ENCODE results near the gene MRPL33. TPM values are rescaled to one million over a fixed set of nuclear protein-coding genes. Genes with fewer than 3 reads are reported as not detected.

The MRPL33 gene
- total and polyA plus RNA-seq, 2 experiments from 2014 or later, result 80.5 to 310 TPM

GRCh38 chr2:27804146-27804545 lies 32.6 kb downstream of the MRPL33 start:
- no peaks in the 10 kb centered on the region for H3K9me2 ChIP-seq (ENCODE audit: insufficient read depth)
- no peak overlapping the region for H3K4me2 ChIP-seq
- no peak for DNase-seq (ENCODE audit: low spot score)
- H3K9me3 Mint-ChIP-seq, result no peaks in the 10 kb centered on the region
- H3K4me3 Mint-ChIP-seq, result no peak overlapping the region
- H3K4me3 ChIP-seq, result no peak overlapping the region
- no peak overlapping the region for H2AFZ ChIP-seq
- no peaks in the 10 kb centered on the region for H3K4me1 ChIP-seq (ENCODE audit: insufficient read depth)
- no peaks in the 10 kb centered on the region for H3K36me3 Mint-ChIP-seq (ENCODE audit: low read depth)
- no peak overlapping the region for H3K27ac Mint-ChIP-seq
- H3K27ac ChIP-seq (ENCODE audit: low read depth), result no peak overlapping the region
- TF ChIP-seq EZH2phosphoT487 (IDR thresholded peaks at IDR 0.05; ENCODE audit: unreplicated experiment) (no peak), JUNB (IDR thresholded peaks at IDR 0.05; ENCODE audit: unreplicated experiment) (no peak), CTCF (conservative IDR thresholded peaks at IDR 0.05; ENCODE audit: low read depth in 2 of 2) (no peak), CREB1 (CRISPR knock-in tag; IDR thresholded peaks at IDR 0.05; ENCODE audit: low read depth) (no peak), REST (IDR thresholded peaks at IDR 0.05; ENCODE audit: unreplicated experiment) (no peak), NANOG (IDR thresholded peaks at IDR 0.05; ENCODE audit: borderline replicate concordance) (no peak), EZH2 (IDR thresholded peaks at IDR 0.05; ENCODE audit: low read depth, unreplicated experiment) (no peak), ZNF331 (CRISPR knock-in tag; IDR thresholded peaks at IDR 0.05; ENCODE audit: low read depth) (no peak), STAT1 (IDR thresholded peaks at IDR 0.05; ENCODE audit: unreplicated experiment) (no peak), POLR2AphosphoS5 (IDR thresholded peaks at IDR 0.05; ENCODE audit: low read depth) (no peak), ZNF114 (CRISPR knock-in tag; IDR thresholded peaks at IDR 0.05) (no peak), ZNF462 (CRISPR knock-in tag; IDR thresholded peaks at IDR 0.05) (no peak)
- TF ChIP-seq, protein P1, sequence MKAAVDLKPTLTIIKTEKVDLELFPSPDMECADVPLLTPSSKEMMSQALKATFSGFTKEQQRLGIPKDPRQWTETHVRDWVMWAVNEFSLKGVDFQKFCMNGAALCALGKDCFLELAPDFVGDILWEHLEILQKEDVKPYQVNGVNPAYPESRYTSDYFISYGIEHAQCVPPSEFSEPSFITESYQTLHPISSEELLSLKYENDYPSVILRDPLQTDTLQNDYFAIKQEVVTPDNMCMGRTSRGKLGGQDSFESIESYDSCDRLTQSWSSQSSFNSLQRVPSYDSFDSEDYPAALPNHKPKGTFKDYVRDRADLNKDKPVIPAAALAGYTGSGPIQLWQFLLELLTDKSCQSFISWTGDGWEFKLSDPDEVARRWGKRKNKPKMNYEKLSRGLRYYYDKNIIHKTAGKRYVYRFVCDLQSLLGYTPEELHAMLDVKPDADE (IDR thresholded peaks at IDR 0.05), result no peak
- ATAC-seq, result no peak
- no peaks in the 10 kb centered on the region for H3F3A ChIP-seq (replicated peaks; ENCODE audit: low read depth)
- no peaks in the 10 kb centered on the region for H4K20me1 ChIP-seq (replicated peaks; ENCODE audit: insufficient read depth)
- no peaks in the 10 kb centered on the region for H3K4me1 Mint-ChIP-seq
- H3K27me3 ChIP-seq (ENCODE audit: insufficient read depth), result no peaks in the 10 kb centered on the region
- peaks cover 4% of the 10 kb centered on the region for H3K27me3 Mint-ChIP-seq (ENCODE audit: insufficient read depth, low read depth, poor library complexity)
- no peaks in the 10 kb centered on the region for H3K79me2 ChIP-seq (replicated peaks; ENCODE audit: insufficient read depth)
- no peaks in the 10 kb centered on the region for H3K36me3 ChIP-seq (ENCODE audit: insufficient read depth)
